GM12873 (cell line): ENCODE data around the gene DERA.
A peak's percentile ranks its signal among the peaks of the same experiment; 100 is the strongest.

Experiments used
- CTCF ChIP-seq: IDR thresholded peaks from 2 replicates; pipeline ENCODE4 v1.5.1; 2012; ENCODE audit warnings: low read depth, mild to moderate bottlenecking, moderate library complexity, low read length, control low read depth; ENCODE audit not compliant: insufficient read depth; ENCODE audit errors: missing control alignments

Gene DERA

GRCh38 chr12:15979096-15980092 lies 68.3 kb downstream of the DERA start:
- peak; percentile 74 for TF ChIP-seq CTCF

GRCh38 chr12:15982071-15982470 lies 70.9 kb downstream of the DERA start:
- no peak for TF ChIP-seq CTCF

GRCh38 chr12:15982471-15982870 lies 71.3 kb downstream of the DERA start:
- TF ChIP-seq CTCF = peak; percentile 20

- TF ChIP-seq CTCF = no peak
These were observed 71.8 kb downstream of the DERA start for GRCh38 chr12:15982921-15983320.

- TF ChIP-seq CTCF = no peak
These were observed 73.1 kb downstream of the DERA start for GRCh38 chr12:15984097-15984800.

GRCh38 chr12:15984963-15985362 lies 73.8 kb downstream of the DERA start:
- no peak for TF ChIP-seq CTCF

GRCh38 chr12:15987696-15988095 lies 76.6 kb downstream of the DERA start:
- TF ChIP-seq CTCF = no peak
